ENCODE results near the gene KIF1C. TPM values are rescaled to one million over a fixed set of nuclear protein-coding genes. Genes with fewer than 3 reads are reported as not detected.

KIF1C gene
- total RNA-seq, 1 donor from 2014 or later: 97.6 TPM

GRCh38 chr17:4950746-4951204 lies 47.0 kb upstream of the KIF1C start, which contains the start of gene ENO3:
ENO3 (plus strand) TSS chr17:4951119; CDS start chr17:4951830, 711 bp downstream.
- Histone ChIP-seq H3K4me3 (ENCODE audit: low read depth, low read length) (peak within 1 kb of the TSS; percentile 34), H3K27me3 (ENCODE audit: control insufficient read depth, insufficient read depth, low read length) (no peaks in the 10 kb centered on the region), H3K36me3 (ENCODE audit: control insufficient read depth, insufficient read depth, low read length) (no peaks in the 10 kb centered on the region)
- no peak for DNase-seq (ENCODE audit: low read depth)
- TF ChIP-seq CTCF (IDR thresholded peaks at IDR 0.05; ENCODE audit: insufficient read depth, low read length, poor library complexity, severe bottlenecking): no peak

- no peak overlapping the region for H3K4me3 ChIP-seq (ENCODE audit: low read depth, low read length)
- TF ChIP-seq CTCF (IDR thresholded peaks at IDR 0.05; ENCODE audit: insufficient read depth, low read length, poor library complexity, severe bottlenecking): no peak
- DNase-seq (ENCODE audit: low read depth): no peak
- H3K27me3 ChIP-seq (ENCODE audit: control insufficient read depth, insufficient read depth, low read length): no peaks in the 10 kb centered on the region
- H3K36me3 ChIP-seq (ENCODE audit: control insufficient read depth, insufficient read depth, low read length): no peaks in the 10 kb centered on the region
Observed at GRCh38 chr17:4951486-4951885, 46.3 kb upstream of the KIF1C start.

- H3K36me3 ChIP-seq (ENCODE audit: control insufficient read depth, insufficient read depth, low read length): no peaks in the 10 kb centered on the region
- H3K27me3 ChIP-seq (ENCODE audit: control insufficient read depth, insufficient read depth, low read length): no peaks in the 10 kb centered on the region
- no peak for DNase-seq (ENCODE audit: low read depth)
- no peak overlapping the region for H3K4me3 ChIP-seq (ENCODE audit: low read depth, low read length)
- no peak for TF ChIP-seq CTCF (IDR thresholded peaks at IDR 0.05; ENCODE audit: insufficient read depth, low read length, poor library complexity, severe bottlenecking)
Observed at GRCh38 chr17:4953451-4953961, 44.2 kb upstream of the KIF1C start.

GRCh38 chr17:4955091-4955490 lies 42.7 kb upstream of the KIF1C start:
- H3K4me3 ChIP-seq (ENCODE audit: low read depth, low read length): no peak overlapping the region

GRCh38 chr17:4956493-4957061 lies 41.2 kb upstream of the KIF1C start:
- DNase-seq (ENCODE audit: low read depth): no peak
- no peak for TF ChIP-seq CTCF (IDR thresholded peaks at IDR 0.05; ENCODE audit: insufficient read depth, low read length, poor library complexity, severe bottlenecking)
- Histone ChIP-seq H3K27me3 (ENCODE audit: control insufficient read depth, insufficient read depth, low read length) (no peaks in the 10 kb centered on the region), H3K4me3 (ENCODE audit: low read depth, low read length) (no peak overlapping the region), H3K36me3 (ENCODE audit: control insufficient read depth, insufficient read depth, low read length) (peaks cover 1% of the 10 kb centered on the region)

More at GRCh38 chr17:4955091-4955490, 42.7 kb upstream of the KIF1C start:
- Histone ChIP-seq H3K27me3 (ENCODE audit: control insufficient read depth, insufficient read depth, low read length) (no peaks in the 10 kb centered on the region), H3K36me3 (ENCODE audit: control insufficient read depth, insufficient read depth, low read length) (peaks cover 1% of the 10 kb centered on the region)
- DNase-seq (ENCODE audit: low read depth): no peak
- no peak for TF ChIP-seq CTCF (IDR thresholded peaks at IDR 0.05; ENCODE audit: insufficient read depth, low read length, poor library complexity, severe bottlenecking)

GRCh38 chr17:4958102-4958501 lies 39.6 kb upstream of the KIF1C start:
- DNase-seq (ENCODE audit: low read depth): no peak
- no peak for TF ChIP-seq CTCF (IDR thresholded peaks at IDR 0.05; ENCODE audit: insufficient read depth, low read length, poor library complexity, severe bottlenecking)

More at GRCh38 chr17:4958102-4958501, 39.6 kb upstream of the KIF1C start:
- Histone ChIP-seq H3K36me3 (ENCODE audit: control insufficient read depth, insufficient read depth, low read length) (peaks cover 1% of the 10 kb centered on the region), H3K4me3 (ENCODE audit: low read depth, low read length) (no peak overlapping the region), H3K27me3 (ENCODE audit: control insufficient read depth, insufficient read depth, low read length) (no peaks in the 10 kb centered on the region)

All from kidney epithelial cell (primary cell).